GM21390 (cell line): ENCODE data around the gene FGGY.

Experiments used
- ATAC-seq: cut with Tn5 transposase; IDR thresholded peaks from one replicate; pipeline ENCODE4 v1.9.1; 2021; ENCODE audit not compliant: unreplicated experiment

Gene FGGY

GRCh38 chr1:59669752-59670312 is 372.9 kb downstream of the FGGY start:
- ATAC-seq: no peak

GRCh38 chr1:59670662-59671061 is 373.8 kb downstream of the FGGY start:
- no peak for ATAC-seq

- no peak for ATAC-seq
Observed at GRCh38 chr1:59671066-59671952, 374.4 kb downstream of the FGGY start.

- ATAC-seq: no peak
Observed at GRCh38 chr1:59671953-59672305, 375.0 kb downstream of the FGGY start.

GRCh38 chr1:59672851-59673572 is 376.1 kb downstream of the FGGY start:
- ATAC-seq: no peak

GRCh38 chr1:59673573-59674450 is 376.9 kb downstream of the FGGY start:
- ATAC-seq: no peak

GRCh38 chr1:59674595-59674994 is 377.7 kb downstream of the FGGY start:
- no peak for ATAC-seq

GRCh38 chr1:59675936-59676335 is 379.0 kb downstream of the FGGY start:
- ATAC-seq: no peak

- no peak for ATAC-seq
Observed at GRCh38 chr1:59678040-59678439, 381.1 kb downstream of the FGGY start.

- no peak for ATAC-seq
Observed at GRCh38 chr1:59678493-59679228, 381.8 kb downstream of the FGGY start.

GRCh38 chr1:59680044-59680443 is 383.1 kb downstream of the FGGY start:
- no peak for ATAC-seq

GRCh38 chr1:59682396-59683080 is 385.6 kb downstream of the FGGY start:
- ATAC-seq: no peak

GRCh38 chr1:59683197-59683596 is 386.3 kb downstream of the FGGY start:
- no peak for ATAC-seq

- ATAC-seq: no peak
Observed at GRCh38 chr1:59684698-59685097, 387.8 kb downstream of the FGGY start.

- ATAC-seq: no peak
Observed at GRCh38 chr1:59685101-59685500, 388.2 kb downstream of the FGGY start.

GRCh38 chr1:59685666-59686065 is 388.8 kb downstream of the FGGY start:
- no peak for ATAC-seq

- no peak for ATAC-seq
Observed at GRCh38 chr1:59686170-59686569, 389.3 kb downstream of the FGGY start.

- no peak for ATAC-seq
Observed at GRCh38 chr1:59686574-59686973, 389.7 kb downstream of the FGGY start.

- ATAC-seq: no peak
Observed at GRCh38 chr1:59687081-59687480, 390.2 kb downstream of the FGGY start.

- ATAC-seq: no peak
Observed at GRCh38 chr1:59688976-59689375, 392.1 kb downstream of the FGGY start.
